WTC11 (cell line): ENCODE measurements around the gene BPNT1. TPM values are rescaled to one million over a fixed set of nuclear protein-coding genes. Genes with fewer than 3 reads are reported as not detected.

Source experiments
- ATAC-seq: fragments of 200-7000 bp; cut with Tn5 transposase; 2 replicates; pipeline ENCODE4 v1.10.0; 2021; ENCODE audit warnings: mild to moderate bottlenecking, moderate library complexity
- CTCF ChIA-PET: fragments of 300-600 bp; sonication (Branson Sonifier 250); formaldehyde crosslinking; loops from one replicate; lab custom pipeline; 2021; ENCODE audit warnings: antibody characterized with exemption; lab: Charles Lee
- POLR2A ChIA-PET: fragments of 350-600 bp; sonication (Branson Sonifier 250); formaldehyde crosslinking; loops from one replicate; lab custom pipeline; 2021; ENCODE audit warnings: antibody characterized with exemption; lab: Charles Lee
- DNase-seq: peaks from one replicate; pipeline ENCODE4 v3.0.0; 2021; ENCODE audit warnings: low spot score
- H3K27ac Mint-ChIP-seq: 2 replicates; pipeline ENCODE4 v1.8.0; 2021; ENCODE audit warnings: mixed read lengths
- H3K27me3 Mint-ChIP-seq: 2 replicates; pipeline ENCODE4 v1.8.0; 2021; ENCODE audit warnings: low read depth, mild to moderate bottlenecking, moderate library complexity, mixed read lengths
- H3K36me3 Mint-ChIP-seq: 2 replicates; pipeline ENCODE4 v1.8.0; 2021; ENCODE audit warnings: mixed read lengths
- H3K4me1 Mint-ChIP-seq: 2 replicates; pipeline ENCODE4 v1.8.0; 2022; ENCODE audit warnings: mixed read lengths
- H3K4me3 Mint-ChIP-seq: 2 replicates; pipeline ENCODE4 v1.8.0; 2021; ENCODE audit warnings: mild to moderate bottlenecking, moderate library complexity, mixed read lengths
- H3K9me3 Mint-ChIP-seq: 2 replicates; pipeline ENCODE4 v1.8.0; 2021; ENCODE audit warnings: mixed read lengths
- CREM ChIP-seq: sonication (generic); formaldehyde crosslinking; IDR thresholded peaks from 2 replicates; pipeline ENCODE4 v1.8.1; 2022; ENCODE audit warnings: mild to moderate bottlenecking, missing genetic modification reagents, moderate library complexity
- ETV6 ChIP-seq: sonication (generic); formaldehyde crosslinking; IDR thresholded peaks from 2 replicates; pipeline ENCODE4 v1.8.1; 2022; ENCODE audit warnings: mild to moderate bottlenecking, missing genetic modification reagents
- IRF2 ChIP-seq: sonication (generic); formaldehyde crosslinking; IDR thresholded peaks from 2 replicates; pipeline ENCODE4 v1.8.0; 2022; ENCODE audit warnings: low read depth, missing genetic modification reagents, borderline replicate concordance
- NFATC4 ChIP-seq: fragments of 250-450 bp; sonication (Bioruptor Pico); IDR thresholded peaks from 2 replicates; pipeline ENCODE4 v1.9.0; 2021; ENCODE audit warnings: mild to moderate bottlenecking
- RELA ChIP-seq: sonication (generic); formaldehyde crosslinking; IDR thresholded peaks from 2 replicates; pipeline ENCODE4 v1.8.1; 2022; ENCODE audit warnings: missing genetic modification reagents, mild to moderate bottlenecking, borderline replicate concordance
- RORB ChIP-seq: fragments of 250-450 bp; sonication (Bioruptor Pico); IDR thresholded peaks from 2 replicates; pipeline ENCODE4 v1.9.0; 2021; ENCODE audit warnings: mild to moderate bottlenecking
- SMAD4 ChIP-seq: sonication (generic); formaldehyde crosslinking; IDR thresholded peaks from 2 replicates; pipeline ENCODE4 v1.8.0; 2022; ENCODE audit warnings: mild to moderate bottlenecking, missing genetic modification reagents
- SOX15 ChIP-seq: fragments of 250-450 bp; sonication (Bioruptor Pico); IDR thresholded peaks from 2 replicates; pipeline ENCODE4 v1.9.0; 2021; ENCODE audit warnings: mild to moderate bottlenecking
- TEAD4 ChIP-seq: sonication (generic); formaldehyde crosslinking; IDR thresholded peaks from 2 replicates; pipeline ENCODE4 v1.8.0; 2022; ENCODE audit warnings: mild to moderate bottlenecking, missing genetic modification reagents
- ZBTB43 ChIP-seq: sonication (generic); formaldehyde crosslinking; IDR thresholded peaks from 2 replicates; pipeline ENCODE4 v1.8.1; 2023; ENCODE audit warnings: mild to moderate bottlenecking, missing genetic modification reagents
- ZNF121 ChIP-seq: sonication (generic); formaldehyde crosslinking; IDR thresholded peaks from 2 replicates; pipeline ENCODE4 v1.8.0; 2023; ENCODE audit warnings: missing genetic modification reagents
- ZNF396 ChIP-seq: fragments of 250-450 bp; sonication (Bioruptor Pico); IDR thresholded peaks from 2 replicates; pipeline ENCODE4 v1.8.0; 2021; ENCODE audit warnings: mild to moderate bottlenecking, moderate library complexity, borderline replicate concordance
- ZNF671 ChIP-seq: fragments of 250-450 bp; sonication (Bioruptor Pico); IDR thresholded peaks from 2 replicates; pipeline ENCODE4 v1.8.0; 2021; ENCODE audit warnings: mild to moderate bottlenecking
- total RNA-seq: library from RNA; stranded (reverse); gene quantifications from 3 replicates; pipeline ENCODE4 v1.2.3, GENCODE V29; 2021
- TF ChIP-seq, protein P1 (sequence below): fragments of 250-450 bp; sonication (Bioruptor Pico); conservative IDR thresholded peaks from 2 replicates; pipeline ENCODE4 v1.9.0; 2021; ENCODE audit warnings: mild to moderate bottlenecking
- TF ChIP-seq, protein P2 (sequence below): fragments of 200-600 bp; IDR thresholded peaks from 2 replicates; pipeline ENCODE4 v1.8.0; 2022; ENCODE audit warnings: antibody characterized with exemption
- TF ChIP-seq, protein P3 (sequence below): sonication (generic); formaldehyde crosslinking; IDR thresholded peaks from 2 replicates; pipeline ENCODE4 v1.8.0; 2022; ENCODE audit warnings: mild to moderate bottlenecking, missing genetic modification reagents
- TF ChIP-seq, protein P4 (sequence below): fragments of 250-450 bp; sonication (Bioruptor Pico); IDR thresholded peaks from 2 replicates; pipeline ENCODE4 v1.9.0; 2021; ENCODE audit warnings: mild to moderate bottlenecking

The BPNT1 gene
- total RNA-seq, 1 experiment from 2014 or later: 14.4 TPM

DNA sequence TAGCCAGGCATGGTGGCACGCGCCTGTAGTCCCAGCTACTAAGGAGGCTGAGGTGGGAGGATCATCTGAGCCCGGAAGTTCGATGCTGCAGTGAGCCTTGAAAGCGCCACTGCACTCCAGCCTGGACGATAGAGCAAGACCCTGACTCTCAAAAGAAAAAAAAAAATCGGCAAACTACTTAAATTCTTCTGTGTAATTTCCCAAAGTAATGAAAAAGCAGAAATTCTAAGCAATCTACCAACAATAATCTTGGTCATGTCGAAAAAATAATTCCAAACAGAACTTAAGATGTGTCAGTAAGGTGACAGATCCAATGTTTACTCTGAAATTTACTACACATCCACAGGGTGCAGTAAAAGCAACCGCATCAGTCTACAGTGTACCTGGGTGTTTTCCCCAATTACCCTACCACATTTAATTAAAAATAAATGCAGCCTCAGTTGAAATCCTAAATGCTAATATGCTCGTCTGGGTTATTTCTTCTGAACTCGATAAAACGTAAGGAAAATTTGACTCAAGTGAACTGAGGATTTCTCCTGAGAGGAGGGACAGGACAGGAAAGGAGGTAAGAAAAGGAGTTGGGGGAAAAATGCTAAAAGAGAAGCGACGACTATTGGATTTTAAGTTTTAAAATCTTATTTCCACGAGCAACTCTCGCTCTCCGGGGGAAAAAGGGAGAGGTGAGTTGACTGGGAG is 44.1 kb downstream of the BPNT1 start:
- H3K9me3 Mint-ChIP-seq: no peaks in the 10 kb centered on the region
- peaks cover 12% of the 10 kb centered on the region; the same call in 1 of the 2 replicates for H3K4me1 Mint-ChIP-seq
- peak overlapping the region; percentile 95 for H3K4me3 Mint-ChIP-seq
- TF ChIP-seq, protein P1, sequence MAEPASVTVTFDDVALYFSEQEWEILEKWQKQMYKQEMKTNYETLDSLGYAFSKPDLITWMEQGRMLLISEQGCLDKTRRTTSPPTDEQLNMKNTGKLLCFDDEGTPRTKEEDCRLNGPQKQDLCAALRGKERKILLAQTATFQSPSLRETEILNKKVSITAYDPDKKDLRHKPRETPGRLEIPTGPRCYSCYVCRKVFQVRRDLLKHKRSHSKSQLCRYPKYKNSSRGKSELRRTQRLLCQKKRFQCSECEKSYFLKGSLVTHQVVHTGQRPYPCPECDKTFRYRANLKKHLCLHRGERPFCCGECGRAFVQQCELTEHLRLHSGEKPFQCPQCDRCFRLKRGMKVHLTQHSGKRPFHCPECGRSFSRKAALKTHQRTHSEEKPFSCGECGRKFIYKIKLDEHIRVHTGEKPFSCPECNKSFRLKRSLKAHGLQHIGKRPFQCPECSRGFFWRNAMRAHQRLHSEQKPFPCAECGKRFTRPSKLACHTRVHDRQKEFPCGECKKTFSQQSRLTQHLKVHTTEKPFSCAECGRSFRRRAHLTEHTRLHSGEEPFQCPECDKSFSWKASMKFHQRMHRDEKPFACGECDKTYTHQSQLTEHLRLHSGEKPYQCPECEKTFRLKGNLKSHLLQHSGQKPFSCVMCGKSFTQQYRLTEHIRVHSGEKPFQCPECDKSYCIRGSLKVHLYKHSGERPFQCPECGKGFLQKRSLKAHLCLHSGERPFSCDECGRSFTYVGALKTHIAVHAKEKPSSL (CRISPR knock-in tag): no peak
- TF ChIP-seq TEAD4 (CRISPR knock-in tag) (no peak), IRF2 (CRISPR knock-in tag) (no peak), ZNF121 (CRISPR knock-in tag) (peak; percentile 84)
- TF ChIP-seq, protein P2, sequence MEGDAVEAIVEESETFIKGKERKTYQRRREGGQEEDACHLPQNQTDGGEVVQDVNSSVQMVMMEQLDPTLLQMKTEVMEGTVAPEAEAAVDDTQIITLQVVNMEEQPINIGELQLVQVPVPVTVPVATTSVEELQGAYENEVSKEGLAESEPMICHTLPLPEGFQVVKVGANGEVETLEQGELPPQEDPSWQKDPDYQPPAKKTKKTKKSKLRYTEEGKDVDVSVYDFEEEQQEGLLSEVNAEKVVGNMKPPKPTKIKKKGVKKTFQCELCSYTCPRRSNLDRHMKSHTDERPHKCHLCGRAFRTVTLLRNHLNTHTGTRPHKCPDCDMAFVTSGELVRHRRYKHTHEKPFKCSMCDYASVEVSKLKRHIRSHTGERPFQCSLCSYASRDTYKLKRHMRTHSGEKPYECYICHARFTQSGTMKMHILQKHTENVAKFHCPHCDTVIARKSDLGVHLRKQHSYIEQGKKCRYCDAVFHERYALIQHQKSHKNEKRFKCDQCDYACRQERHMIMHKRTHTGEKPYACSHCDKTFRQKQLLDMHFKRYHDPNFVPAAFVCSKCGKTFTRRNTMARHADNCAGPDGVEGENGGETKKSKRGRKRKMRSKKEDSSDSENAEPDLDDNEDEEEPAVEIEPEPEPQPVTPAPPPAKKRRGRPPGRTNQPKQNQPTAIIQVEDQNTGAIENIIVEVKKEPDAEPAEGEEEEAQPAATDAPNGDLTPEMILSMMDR: no peak
- TF ChIP-seq, all 79 proteins: peak for 1
- ChIA-PET CTCF (interaction anchor here (0.6 to 1.5 kb wide), 8 partner anchors 14 to 206 kb away, joined by 3 to 7 read pairs (median 3); partner anchors contain the start of genes BPNT1 and IARS2), POLR2A (no interaction called here)
- 0 out of 2 replicates have a peak, but pooled peaks cover 3% of the 10 kb centered on the region for H3K36me3 Mint-ChIP-seq
- peak overlapping the region; percentile 97 for H3K27ac Mint-ChIP-seq
- no peaks in the 10 kb centered on the region for H3K27me3 Mint-ChIP-seq
- DNase-seq (no peak), ATAC-seq (no peak)

GRCh38 chr1:220044678-220045355 is 44.8 kb downstream of the BPNT1 start:
- POLR2A ChIA-PET: interaction anchor here (0.5 kb wide), 1 partner anchor 44 kb away, joined by 3 read pairs; no protein-coding TSS in a partner anchor
- CTCF ChIA-PET: interaction anchor here (0.8 kb wide), 1 partner anchor 9 kb away, joined by 6 read pairs; no protein-coding TSS in a partner anchor
- no peak for TF ChIP-seq RELA
- TF ChIP-seq SOX15 (CRISPR knock-in tag): no peak
- TF ChIP-seq, protein P3, sequence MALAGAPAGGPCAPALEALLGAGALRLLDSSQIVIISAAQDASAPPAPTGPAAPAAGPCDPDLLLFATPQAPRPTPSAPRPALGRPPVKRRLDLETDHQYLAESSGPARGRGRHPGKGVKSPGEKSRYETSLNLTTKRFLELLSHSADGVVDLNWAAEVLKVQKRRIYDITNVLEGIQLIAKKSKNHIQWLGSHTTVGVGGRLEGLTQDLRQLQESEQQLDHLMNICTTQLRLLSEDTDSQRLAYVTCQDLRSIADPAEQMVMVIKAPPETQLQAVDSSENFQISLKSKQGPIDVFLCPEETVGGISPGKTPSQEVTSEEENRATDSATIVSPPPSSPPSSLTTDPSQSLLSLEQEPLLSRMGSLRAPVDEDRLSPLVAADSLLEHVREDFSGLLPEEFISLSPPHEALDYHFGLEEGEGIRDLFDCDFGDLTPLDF (CRISPR knock-in tag): no peak
- no peak for TF ChIP-seq ZNF396
- TF ChIP-seq, protein P4, sequence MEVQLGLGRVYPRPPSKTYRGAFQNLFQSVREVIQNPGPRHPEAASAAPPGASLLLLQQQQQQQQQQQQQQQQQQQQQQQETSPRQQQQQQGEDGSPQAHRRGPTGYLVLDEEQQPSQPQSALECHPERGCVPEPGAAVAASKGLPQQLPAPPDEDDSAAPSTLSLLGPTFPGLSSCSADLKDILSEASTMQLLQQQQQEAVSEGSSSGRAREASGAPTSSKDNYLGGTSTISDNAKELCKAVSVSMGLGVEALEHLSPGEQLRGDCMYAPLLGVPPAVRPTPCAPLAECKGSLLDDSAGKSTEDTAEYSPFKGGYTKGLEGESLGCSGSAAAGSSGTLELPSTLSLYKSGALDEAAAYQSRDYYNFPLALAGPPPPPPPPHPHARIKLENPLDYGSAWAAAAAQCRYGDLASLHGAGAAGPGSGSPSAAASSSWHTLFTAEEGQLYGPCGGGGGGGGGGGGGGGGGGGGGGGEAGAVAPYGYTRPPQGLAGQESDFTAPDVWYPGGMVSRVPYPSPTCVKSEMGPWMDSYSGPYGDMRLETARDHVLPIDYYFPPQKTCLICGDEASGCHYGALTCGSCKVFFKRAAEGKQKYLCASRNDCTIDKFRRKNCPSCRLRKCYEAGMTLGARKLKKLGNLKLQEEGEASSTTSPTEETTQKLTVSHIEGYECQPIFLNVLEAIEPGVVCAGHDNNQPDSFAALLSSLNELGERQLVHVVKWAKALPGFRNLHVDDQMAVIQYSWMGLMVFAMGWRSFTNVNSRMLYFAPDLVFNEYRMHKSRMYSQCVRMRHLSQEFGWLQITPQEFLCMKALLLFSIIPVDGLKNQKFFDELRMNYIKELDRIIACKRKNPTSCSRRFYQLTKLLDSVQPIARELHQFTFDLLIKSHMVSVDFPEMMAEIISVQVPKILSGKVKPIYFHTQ (CRISPR knock-in tag): no peak
- no peak for TF ChIP-seq SMAD4 (CRISPR knock-in tag)
- no peak for TF ChIP-seq NFATC4 (CRISPR knock-in tag)
- TF ChIP-seq ETV6 (CRISPR knock-in tag): no peak
- TF ChIP-seq CREM (CRISPR knock-in tag): no peak
- no peak for TF ChIP-seq RORB (CRISPR knock-in tag)
- TF ChIP-seq TEAD4 (CRISPR knock-in tag): no peak
- no peak for TF ChIP-seq ZBTB43 (CRISPR knock-in tag)
- TF ChIP-seq ZNF671 (CRISPR knock-in tag): no peak
- TF ChIP-seq, protein P1 (CRISPR knock-in tag): no peak
- no peak for ATAC-seq
- peaks cover 12% of the 10 kb centered on the region; the same call in 1 of the 2 replicates for H3K4me1 Mint-ChIP-seq
- no peak overlapping the region for H3K27ac Mint-ChIP-seq
- no peak for DNase-seq
- H3K36me3 Mint-ChIP-seq: peaks cover 7% of the 10 kb centered on the region; the same call in 1 of the 2 replicates
- no peaks in the 10 kb centered on the region for H3K27me3 Mint-ChIP-seq
- H3K4me3 Mint-ChIP-seq: peak overlapping the region; percentile 95
- H3K9me3 Mint-ChIP-seq: no peaks in the 10 kb centered on the region
